ENCODE results near the gene OSBPL5.
A peak's percentile ranks its signal among the peaks of the same experiment; 100 is the strongest.

Gene OSBPL5

DNA sequence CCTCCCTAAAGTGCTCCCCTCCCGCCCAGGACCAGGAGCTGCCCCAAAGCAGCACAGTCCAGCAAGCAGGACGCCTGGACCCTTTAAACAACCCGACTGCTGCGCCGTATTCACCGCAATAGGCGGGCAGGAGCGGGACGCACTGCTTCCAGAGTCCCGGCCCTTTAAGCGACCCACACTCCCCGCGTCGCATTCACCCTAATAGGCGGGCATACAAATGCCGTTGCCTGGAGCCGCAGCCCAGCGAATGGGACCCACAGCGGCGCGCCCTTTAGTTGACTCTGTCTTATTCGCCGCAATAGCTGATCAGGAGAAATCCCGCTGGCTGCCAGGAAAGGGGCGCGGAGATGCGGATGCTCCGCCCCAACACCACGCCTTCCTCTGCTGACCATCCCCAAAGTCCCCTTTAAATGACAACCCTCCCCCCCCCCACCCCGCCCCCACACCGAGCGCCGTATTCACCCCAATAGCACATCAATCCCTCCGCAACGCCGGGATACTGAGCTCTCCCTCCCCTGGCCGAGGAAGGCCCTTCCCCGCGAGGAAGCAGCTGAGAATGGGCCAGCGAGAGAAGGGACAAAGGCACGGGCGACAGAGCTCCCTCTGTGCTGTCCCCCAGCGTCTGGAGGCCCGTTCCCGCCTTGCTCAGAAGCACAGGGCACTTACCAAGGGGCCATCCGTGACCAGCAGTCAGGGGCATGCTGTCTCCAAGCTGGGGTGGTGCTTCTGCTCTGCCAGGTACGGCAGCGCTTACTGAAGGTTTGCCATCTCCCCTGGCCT, 4.7 kb downstream of the OSBPL5 start:
- Histone ChIP-seq H3K27ac (ENCODE audit: low read depth, low read length) (peak overlapping the region; percentile 24; the same call in 1 of the 2 replicates), H3K4me1 (ENCODE audit: insufficient read depth, low read length) (peaks cover 38% of the 10 kb centered on the region), H3K36me3 (ENCODE audit: insufficient read depth, low read length) (no peaks in the 10 kb centered on the region), H3K9me3 (ENCODE audit: insufficient read depth, low read depth, low read length) (no peaks in the 10 kb centered on the region), H3K4me3 (ENCODE audit: low read length) (peak overlapping the region; percentile 60), H3K27me3 (ENCODE audit: insufficient read depth, low read length) (peaks cover 22% of the 10 kb centered on the region), H3K9ac (ENCODE audit: low read depth, low read length) (peak overlapping the region; percentile 52; the same call in 1 of the 2 replicates)
- 1% methylated on average over 47 of the region's 48 CpGs for WGBS

DNA sequence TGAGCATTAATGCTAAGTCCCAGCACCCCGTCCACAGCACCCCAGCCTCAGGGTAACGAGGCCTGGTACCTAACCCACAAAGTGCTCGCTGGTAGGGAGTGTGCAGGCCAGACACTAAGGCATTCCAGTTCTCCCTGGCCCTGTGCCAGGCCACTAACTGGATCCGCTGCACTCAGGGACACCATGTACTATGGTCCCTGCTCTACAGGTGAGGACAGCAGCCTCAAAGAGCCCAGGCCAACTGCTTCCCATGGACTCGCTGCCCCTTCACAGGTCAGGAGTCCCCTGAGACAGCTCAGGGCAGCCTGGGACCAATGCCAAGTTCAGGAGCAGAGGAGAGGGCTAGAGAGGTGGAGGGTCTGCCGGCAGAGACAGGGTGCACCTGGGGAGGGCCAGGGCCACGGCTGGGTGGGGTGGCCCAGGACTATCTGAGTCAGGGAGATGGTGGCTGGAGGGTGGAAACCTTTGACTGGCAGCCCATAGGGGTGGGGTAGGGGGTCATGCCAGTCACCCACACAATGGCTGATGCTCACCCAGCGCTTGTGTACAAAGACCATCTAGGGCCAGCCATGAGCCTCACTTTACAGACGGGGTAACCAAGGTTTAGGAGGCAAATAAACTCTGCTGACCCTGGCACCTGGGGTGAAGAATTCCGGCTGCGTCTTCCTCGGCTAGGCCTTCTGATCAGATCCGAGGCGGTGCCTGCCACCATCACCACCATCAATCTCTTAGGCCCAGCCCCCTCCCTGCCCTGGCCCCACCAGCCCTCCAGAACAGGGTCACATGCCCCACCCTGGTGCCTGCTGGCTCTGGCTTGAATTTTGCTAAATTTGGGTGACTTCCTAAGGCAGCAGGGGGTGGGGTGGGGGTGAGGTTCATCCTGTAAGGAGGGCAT, 5.6 kb downstream of the OSBPL5 start:
- Histone ChIP-seq H3K9me3 (ENCODE audit: insufficient read depth, low read depth, low read length) (no peaks in the 10 kb centered on the region), H3K36me3 (ENCODE audit: insufficient read depth, low read length) (no peaks in the 10 kb centered on the region), H3K27ac (ENCODE audit: low read depth, low read length) (peak overlapping the region; percentile 24; the same call in 1 of the 2 replicates), H3K4me3 (ENCODE audit: low read length) (peak overlapping the region; percentile 60), H3K4me1 (ENCODE audit: insufficient read depth, low read length) (peaks cover 44% of the 10 kb centered on the region), H3K9ac (ENCODE audit: low read depth, low read length) (no peak overlapping the region), H3K27me3 (ENCODE audit: insufficient read depth, low read length) (peaks cover 17% of the 10 kb centered on the region)
- WGBS = 65% methylated on average over 14 of the region's 14 CpGs

DNA sequence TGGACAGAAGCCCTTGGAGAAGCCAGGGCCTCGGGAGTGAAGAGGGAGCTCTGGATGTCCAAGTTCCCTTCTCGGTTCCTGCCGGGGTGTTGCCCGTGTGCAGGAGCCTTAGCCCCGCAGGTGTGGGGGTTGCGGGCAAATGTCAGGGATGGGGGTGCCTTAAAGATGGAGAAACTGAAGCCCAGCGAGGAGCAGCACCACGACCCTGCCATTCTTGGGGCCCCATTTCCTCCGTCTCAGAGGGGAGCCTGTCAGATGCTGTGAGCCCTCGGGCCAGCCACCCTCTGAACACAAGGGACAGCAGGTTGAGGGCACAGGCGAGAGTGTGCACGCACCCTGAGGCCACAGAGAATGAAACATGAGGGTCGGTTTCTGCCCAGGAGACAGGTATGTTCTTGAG, 6.3 kb downstream of the OSBPL5 start:
- Histone ChIP-seq H3K9me3 (ENCODE audit: insufficient read depth, low read depth, low read length) (no peaks in the 10 kb centered on the region), H3K27me3 (ENCODE audit: insufficient read depth, low read length) (peaks cover 11% of the 10 kb centered on the region), H3K27ac (ENCODE audit: low read depth, low read length) (no peak overlapping the region), H3K4me3 (ENCODE audit: low read length) (no peak overlapping the region), H3K4me1 (ENCODE audit: insufficient read depth, low read length) (peaks cover 45% of the 10 kb centered on the region), H3K36me3 (ENCODE audit: insufficient read depth, low read length) (no peaks in the 10 kb centered on the region), H3K9ac (ENCODE audit: low read depth, low read length) (no peak overlapping the region)
- 92% methylated on average over 13 of the region's 13 CpGs for WGBS

DNA sequence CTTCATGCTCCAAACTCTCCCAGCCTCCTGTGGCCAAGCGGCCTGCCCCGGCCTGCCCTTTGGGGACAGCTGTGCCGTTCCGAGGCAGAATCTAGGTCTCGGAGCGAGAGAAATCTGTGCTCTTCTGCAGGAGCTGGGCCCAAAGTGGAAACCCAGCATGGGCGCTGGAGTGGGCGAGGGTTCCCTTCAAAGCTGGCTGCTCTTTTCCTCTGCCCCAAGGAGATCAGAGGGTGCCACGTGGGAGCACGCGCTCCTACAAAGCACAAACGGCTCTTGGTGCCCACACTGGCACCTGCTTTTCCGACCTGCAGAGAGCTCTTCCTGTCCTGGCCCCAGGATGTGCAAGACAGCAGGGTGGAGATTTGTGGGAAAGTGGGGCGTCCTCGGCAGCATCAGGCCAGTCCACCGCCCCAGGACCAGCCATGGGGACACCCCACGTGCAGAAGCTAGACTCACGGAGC, 6.9 kb downstream of the OSBPL5 start:
- H3K27ac ChIP-seq (ENCODE audit: low read depth, low read length) = no peak overlapping the region
- no peak overlapping the region for H3K9ac ChIP-seq (ENCODE audit: low read depth, low read length)
- H3K4me3 ChIP-seq (ENCODE audit: low read length) = no peak overlapping the region
- H3K4me1 ChIP-seq (ENCODE audit: insufficient read depth, low read length) = peaks cover 45% of the 10 kb centered on the region
- H3K9me3 ChIP-seq (ENCODE audit: insufficient read depth, low read depth, low read length) = no peaks in the 10 kb centered on the region
- peaks cover 7% of the 10 kb centered on the region; the same call in 1 of the 2 replicates for H3K27me3 ChIP-seq (ENCODE audit: insufficient read depth, low read length)
- WGBS = 93% methylated on average over 18 of the region's 18 CpGs
- no peaks in the 10 kb centered on the region for H3K36me3 ChIP-seq (ENCODE audit: insufficient read depth, low read length)

DNA sequence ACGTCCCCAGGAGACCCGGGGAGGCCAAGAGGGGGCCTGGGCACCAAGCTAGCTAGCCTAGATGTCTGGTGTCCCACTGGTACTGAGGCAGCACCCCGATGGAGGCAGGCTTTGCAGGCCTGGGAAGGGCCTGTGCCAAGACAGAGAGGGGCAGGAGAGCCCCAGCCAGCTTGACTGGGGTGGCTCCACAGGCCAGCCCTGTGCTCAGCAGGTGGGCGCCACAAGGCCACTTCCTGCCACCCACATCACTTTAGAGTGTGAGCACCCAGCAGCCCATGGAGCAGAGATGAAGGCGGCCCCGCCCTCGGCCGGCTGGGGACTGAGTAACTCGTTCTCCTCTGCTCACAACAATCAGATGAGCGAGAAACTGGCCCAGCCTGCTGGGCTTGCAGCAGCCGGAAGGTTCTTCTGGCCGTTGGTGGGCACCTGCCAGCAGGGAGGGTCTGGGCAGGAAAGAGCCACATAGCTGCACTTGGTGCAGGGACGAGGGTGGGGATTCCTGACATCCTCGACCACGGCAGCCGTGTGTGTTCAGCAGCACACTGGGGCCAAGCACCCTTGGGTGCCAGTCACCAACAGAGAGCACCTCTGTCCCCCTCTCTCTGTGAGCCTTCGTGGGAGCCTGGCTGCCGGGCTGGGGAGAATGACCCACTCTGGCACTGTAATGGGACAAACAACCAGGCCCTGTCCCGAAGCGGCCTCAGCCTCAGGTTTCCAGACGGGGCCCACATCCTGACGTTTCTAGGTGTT, 7.6 kb downstream of the OSBPL5 start:
- 91% methylated on average over 22 of the region's 22 CpGs for WGBS
- H3K4me3 ChIP-seq (ENCODE audit: low read length) = no peak overlapping the region
- H3K27ac ChIP-seq (ENCODE audit: low read depth, low read length) = no peak overlapping the region
- H3K9ac ChIP-seq (ENCODE audit: low read depth, low read length) = no peak overlapping the region
- no peaks in the 10 kb centered on the region for H3K9me3 ChIP-seq (ENCODE audit: insufficient read depth, low read depth, low read length)
- H3K36me3 ChIP-seq (ENCODE audit: insufficient read depth, low read length) = no peaks in the 10 kb centered on the region
- peaks cover 45% of the 10 kb centered on the region for H3K4me1 ChIP-seq (ENCODE audit: insufficient read depth, low read length)
- peaks cover 7% of the 10 kb centered on the region; the same call in 1 of the 2 replicates for H3K27me3 ChIP-seq (ENCODE audit: insufficient read depth, low read length)

DNA sequence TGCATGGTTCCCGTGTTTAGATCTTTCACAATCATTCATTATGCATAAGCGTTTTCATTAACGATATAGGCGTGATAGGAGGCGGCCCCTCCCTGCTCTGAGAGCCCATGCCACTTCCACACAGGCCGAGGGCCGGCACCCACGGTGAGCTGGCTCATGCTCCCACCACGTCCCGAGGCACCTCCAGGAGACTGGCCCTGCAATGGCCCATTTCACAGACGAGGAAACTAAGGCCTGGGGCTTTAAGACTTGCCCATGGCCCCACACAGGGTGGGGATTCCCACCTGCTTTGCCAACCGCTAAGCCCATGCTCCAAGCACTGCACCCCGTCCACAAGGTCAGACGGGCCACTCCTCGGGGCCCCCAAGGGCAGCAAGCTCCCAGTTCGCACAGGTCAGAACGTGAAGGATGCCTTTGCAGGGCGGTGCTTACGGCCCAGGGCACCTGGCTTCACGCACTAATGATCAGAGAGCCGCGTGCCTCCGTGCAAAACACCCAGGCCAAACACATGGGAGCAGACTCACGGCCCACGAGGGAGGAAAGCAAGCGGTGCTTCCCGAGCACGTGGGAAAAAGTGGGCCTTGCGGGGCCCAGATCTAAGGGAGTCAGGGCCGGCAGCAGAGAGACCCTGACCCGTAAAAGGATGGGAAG, 8.3 kb downstream of the OSBPL5 start:
- 87% methylated on average over 31 of the region's 31 CpGs for WGBS
- Histone ChIP-seq H3K9ac (ENCODE audit: low read depth, low read length) (no peak overlapping the region), H3K27ac (ENCODE audit: low read depth, low read length) (no peak overlapping the region), H3K9me3 (ENCODE audit: insufficient read depth, low read depth, low read length) (no peaks in the 10 kb centered on the region), H3K27me3 (ENCODE audit: insufficient read depth, low read length) (peaks cover 7% of the 10 kb centered on the region; the same call in 1 of the 2 replicates), H3K4me1 (ENCODE audit: insufficient read depth, low read length) (peaks cover 45% of the 10 kb centered on the region), H3K36me3 (ENCODE audit: insufficient read depth, low read length) (no peaks in the 10 kb centered on the region), H3K4me3 (ENCODE audit: low read length) (no peak overlapping the region)

DNA sequence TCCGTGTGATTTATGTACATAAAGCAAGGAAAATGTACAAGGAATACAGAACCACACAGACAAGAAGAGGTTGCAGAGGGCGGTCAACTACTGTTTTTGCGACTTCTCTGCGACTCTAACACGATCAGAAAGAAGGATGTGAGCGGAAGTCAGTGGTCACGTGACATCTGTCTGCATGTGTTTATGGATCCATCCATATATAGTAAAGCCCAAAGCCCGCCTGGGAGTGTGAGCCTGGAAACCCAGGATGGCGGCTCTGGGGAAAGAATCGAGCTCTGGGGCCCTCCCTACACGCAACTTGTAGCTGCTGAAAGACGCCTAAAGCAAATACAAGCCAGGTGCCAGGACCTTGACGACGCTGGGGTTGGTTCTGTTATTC, 8.8 kb downstream of the OSBPL5 start:
- Histone ChIP-seq H3K9me3 (ENCODE audit: insufficient read depth, low read depth, low read length) (no peaks in the 10 kb centered on the region), H3K4me1 (ENCODE audit: insufficient read depth, low read length) (peaks cover 42% of the 10 kb centered on the region), H3K36me3 (ENCODE audit: insufficient read depth, low read length) (no peaks in the 10 kb centered on the region), H3K27ac (ENCODE audit: low read depth, low read length) (no peak overlapping the region), H3K27me3 (ENCODE audit: insufficient read depth, low read length) (peaks cover 4% of the 10 kb centered on the region; the same call in 1 of the 2 replicates), H3K9ac (ENCODE audit: low read depth, low read length) (no peak overlapping the region), H3K4me3 (ENCODE audit: low read length) (no peak overlapping the region)
- WGBS = 84% methylated on average over 14 of the region's 14 CpGs

DNA sequence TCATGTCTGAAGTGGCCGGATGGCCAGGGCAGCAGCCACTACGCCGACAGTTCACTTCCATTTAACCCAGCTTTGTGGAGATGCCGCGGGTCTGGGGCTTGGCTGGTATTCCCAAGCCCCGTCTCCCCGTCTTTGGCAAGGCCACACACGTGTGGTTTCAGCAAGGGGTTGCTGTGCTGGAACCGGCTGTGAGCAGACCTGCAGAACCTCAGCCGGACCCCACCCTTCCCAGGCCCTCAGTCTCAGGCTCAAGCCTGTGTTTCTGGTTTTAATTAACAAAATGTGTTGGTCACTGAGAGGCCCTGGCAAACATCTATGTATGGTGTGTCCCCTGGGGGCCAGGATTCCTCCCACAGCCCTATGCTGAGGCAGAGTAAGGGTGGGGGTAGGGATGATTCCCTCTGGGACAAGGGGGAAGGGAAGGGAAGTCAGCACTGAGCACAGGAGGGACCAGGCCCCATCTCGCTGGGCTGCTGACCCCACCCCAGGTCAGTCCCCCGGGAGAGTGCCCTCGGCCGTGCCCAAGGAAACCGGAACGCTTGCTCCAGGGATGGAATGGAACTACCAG, 9.3 kb downstream of the OSBPL5 start:
- H3K4me3 ChIP-seq (ENCODE audit: low read length) = no peak overlapping the region
- H3K4me1 ChIP-seq (ENCODE audit: insufficient read depth, low read length) = peaks cover 37% of the 10 kb centered on the region

DNA sequence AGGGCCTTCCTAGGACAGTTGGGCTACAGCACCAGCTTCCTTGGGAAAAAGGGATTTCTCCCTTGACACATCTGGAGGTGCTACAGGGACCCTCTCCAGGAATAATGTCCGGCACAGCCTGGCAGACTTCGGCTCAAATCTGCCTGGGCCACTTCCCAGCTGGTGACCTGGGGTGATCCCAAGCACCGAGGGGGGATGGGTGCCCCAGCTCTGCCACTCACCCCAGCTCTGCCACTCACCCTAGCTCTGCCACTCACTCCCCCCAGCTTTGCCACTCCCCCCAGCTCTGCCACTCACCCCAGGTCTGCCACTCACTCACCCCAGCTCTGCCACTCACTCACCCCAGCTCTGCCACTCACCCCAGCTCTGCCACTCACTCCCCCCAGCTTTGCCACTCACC, 9.9 kb downstream of the OSBPL5 start:
- 88% methylated on average over 3 of the region's 3 CpGs for WGBS
- Histone ChIP-seq H3K36me3 (ENCODE audit: insufficient read depth, low read length) (no peaks in the 10 kb centered on the region), H3K27ac (ENCODE audit: low read depth, low read length) (no peak overlapping the region), H3K9me3 (ENCODE audit: insufficient read depth, low read depth, low read length) (no peaks in the 10 kb centered on the region), H3K27me3 (ENCODE audit: insufficient read depth, low read length) (no peaks in the 10 kb centered on the region), H3K9ac (ENCODE audit: low read depth, low read length) (no peak overlapping the region), H3K4me1 (ENCODE audit: insufficient read depth, low read length) (peaks cover 35% of the 10 kb centered on the region), H3K4me3 (ENCODE audit: low read length) (no peak overlapping the region)

More for the DNA sequence above, 9.3 kb downstream of the OSBPL5 start:
- no peaks in the 10 kb centered on the region for H3K9me3 ChIP-seq (ENCODE audit: insufficient read depth, low read depth, low read length)
- H3K27me3 ChIP-seq (ENCODE audit: insufficient read depth, low read length) = no peaks in the 10 kb centered on the region
- no peaks in the 10 kb centered on the region for H3K36me3 ChIP-seq (ENCODE audit: insufficient read depth, low read length)
- 73% methylated on average over 16 of the region's 16 CpGs for WGBS
- H3K27ac ChIP-seq (ENCODE audit: low read depth, low read length) = peak overlapping the region; percentile 18; the same call in 1 of the 2 replicates
- H3K9ac ChIP-seq (ENCODE audit: low read depth, low read length) = no peak overlapping the region

DNA sequence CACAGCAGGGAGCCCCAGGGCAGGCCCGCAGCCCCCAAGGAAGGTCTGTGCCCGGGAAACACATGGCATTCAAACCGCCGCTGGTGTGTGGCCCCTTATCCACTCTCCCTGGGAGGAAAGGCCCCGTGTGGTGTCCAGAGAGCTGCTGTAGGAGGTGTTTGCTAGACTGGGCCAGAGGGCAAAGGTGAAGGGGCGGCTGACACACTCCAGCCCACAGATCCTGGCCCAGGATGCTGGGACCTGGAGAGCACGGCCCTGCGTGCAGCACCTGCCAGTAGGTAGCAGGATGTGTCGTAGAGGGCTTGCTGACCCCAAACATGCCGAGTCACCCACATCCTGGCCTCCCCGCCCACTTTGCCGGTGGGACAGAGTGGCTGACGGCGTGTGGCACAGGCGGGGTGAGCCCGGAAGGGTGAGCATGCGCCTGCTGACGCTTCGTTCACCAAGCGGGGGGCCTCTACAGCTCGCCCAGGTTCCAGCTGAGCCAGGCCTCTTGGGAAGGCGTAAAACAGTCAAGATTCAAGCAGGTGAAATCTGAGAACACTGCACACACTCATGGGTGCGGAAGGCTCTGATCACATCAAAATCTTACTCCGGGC, 11.0 kb downstream of the OSBPL5 start:
- Histone ChIP-seq H3K4me1 (ENCODE audit: insufficient read depth, low read length) (peaks cover 30% of the 10 kb centered on the region), H3K4me3 (ENCODE audit: low read length) (no peak overlapping the region), H3K27ac (ENCODE audit: low read depth, low read length) (no peak overlapping the region), H3K36me3 (ENCODE audit: insufficient read depth, low read length) (no peaks in the 10 kb centered on the region), H3K9me3 (ENCODE audit: insufficient read depth, low read depth, low read length) (no peaks in the 10 kb centered on the region), H3K9ac (ENCODE audit: low read depth, low read length) (peak overlapping the region; percentile 38; the same call in 1 of the 2 replicates), H3K27me3 (ENCODE audit: insufficient read depth, low read length) (no peaks in the 10 kb centered on the region)
- WGBS = 81% methylated on average over 24 of the region's 24 CpGs
